Activated B cell treated with CpG ODN at 0.5 μM for 24 hours (primary cell): ENCODE measurements around the gene WNT9B. TPM values are rescaled to one million over a fixed set of nuclear protein-coding genes. Genes with fewer than 3 reads are reported as not detected.

Source experiments
- ATAC-seq: fragments of 200-7000 bp; cut with Tn5 transposase; one replicate; pipeline ENCODE4 v1.10.0; 2021; ENCODE audit warnings: low read depth, mild to moderate bottlenecking, moderate library complexity
- CTCF ChIA-PET: fragments of 350-600 bp; sonication (Branson Sonifier 250); formaldehyde crosslinking; loops from one replicate; lab custom pipeline; 2021; ENCODE audit warnings: antibody characterized with exemption; lab: Charles Lee
- POLR2A ChIA-PET: fragments of 350-600 bp; sonication (Branson Sonifier 250); formaldehyde crosslinking; loops from one replicate; lab custom pipeline; 2021; ENCODE audit warnings: antibody characterized with exemption; lab: Charles Lee
- DNase-seq: peaks from one replicate; pipeline ENCODE4 v3.0.0; 2022
- H3K27ac Mint-ChIP-seq: one replicate; pipeline ENCODE4 v1.8.0; 2020; ENCODE audit warnings: mixed read lengths
- H3K27me3 Mint-ChIP-seq: one replicate; pipeline ENCODE4 v1.8.0; 2021; ENCODE audit warnings: mixed read lengths
- H3K36me3 Mint-ChIP-seq: one replicate; pipeline ENCODE4 v1.8.0; 2021; ENCODE audit warnings: low read depth, mixed read lengths
- H3K4me1 Mint-ChIP-seq: one replicate; pipeline ENCODE4 v1.8.0; 2021; ENCODE audit warnings: mixed read lengths
- H3K4me3 Mint-ChIP-seq: one replicate; pipeline ENCODE4 v1.8.0; 2020; ENCODE audit warnings: mild to moderate bottlenecking, mixed read lengths
- H3K9me3 Mint-ChIP-seq: one replicate; pipeline ENCODE4 v1.8.0; 2020; ENCODE audit warnings: mixed read lengths
- CTCF ChIP-seq: fragments of 200-600 bp; IDR thresholded peaks from one replicate; pipeline ENCODE4 v1.8.0; 2022; ENCODE audit warnings: antibody characterized with exemption, mild to moderate bottlenecking
- intact Hi-C: fragments of 100-400 bp; cut with micrococcal nuclease; formaldehyde crosslinking; loops from one replicate; pipeline ENCODE4 v1.15.1; 2024
- total RNA-seq: library from RNA; stranded (reverse); gene quantifications from 2 replicates; pipeline ENCODE4 v1.2.3, GENCODE V29; 2022

WNT9B gene
- total RNA-seq, 1 donor from 2014 or later, result not detected

DNA sequence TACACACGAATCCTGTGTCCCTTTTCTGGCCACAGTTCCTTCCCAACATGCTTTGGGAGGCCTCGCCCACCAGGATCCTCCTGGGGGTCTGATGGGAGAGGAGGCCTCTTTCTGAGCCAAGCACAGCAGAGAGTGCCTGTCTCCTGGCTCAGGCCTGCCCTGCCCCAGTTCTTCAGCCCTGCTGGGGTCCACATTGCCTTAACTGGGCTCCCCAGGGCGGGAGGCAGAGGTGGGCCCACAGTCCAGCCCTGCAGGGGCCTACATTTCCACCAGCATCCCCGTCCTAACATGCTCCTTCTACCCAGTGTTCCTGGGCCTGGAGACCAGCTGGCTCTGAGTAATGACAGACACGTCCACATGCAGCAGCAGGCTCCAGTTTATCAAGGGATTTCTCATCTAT lies 29.6 kb downstream of the WNT9B start:
- Mint-ChIP-seq H3K27me3 (peaks cover 3% of the 10 kb centered on the region), H3K36me3 (no peaks in the 10 kb centered on the region), H3K4me3 (no peak overlapping the region), H3K4me1 (no peaks in the 10 kb centered on the region), H3K27ac (no peak overlapping the region), H3K9me3 (no peaks in the 10 kb centered on the region)
- ATAC-seq, result no peak
- intact Hi-C loops, result no loop called here
- no peak for DNase-seq
- CTCF ChIA-PET, result no interaction called here
- POLR2A ChIA-PET, result no interaction called here
- TF ChIP-seq CTCF, result no peak

DNA sequence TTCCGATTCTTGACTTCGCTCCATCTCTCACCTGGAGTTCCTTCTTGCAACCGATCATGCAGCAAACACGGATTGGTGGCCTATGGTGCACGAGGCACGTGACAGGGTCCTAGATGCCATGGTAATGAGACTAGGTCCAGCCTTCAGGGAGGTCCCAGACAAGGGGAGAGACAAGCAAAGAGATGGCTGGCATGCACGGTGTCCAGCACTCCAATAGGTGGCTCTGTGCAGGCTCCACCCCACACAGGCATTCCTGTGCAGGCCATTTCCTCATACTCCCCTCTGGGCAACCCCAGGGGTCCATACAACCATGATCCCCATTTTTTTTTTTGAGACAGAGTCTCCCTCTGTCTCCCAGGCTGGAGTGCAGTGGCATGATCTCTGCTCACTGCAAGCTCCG lies 31.3 kb downstream of the WNT9B start:
- POLR2A ChIA-PET, result no interaction called here
- Mint-ChIP-seq H3K27ac (no peak overlapping the region), H3K36me3 (no peaks in the 10 kb centered on the region)

DNA sequence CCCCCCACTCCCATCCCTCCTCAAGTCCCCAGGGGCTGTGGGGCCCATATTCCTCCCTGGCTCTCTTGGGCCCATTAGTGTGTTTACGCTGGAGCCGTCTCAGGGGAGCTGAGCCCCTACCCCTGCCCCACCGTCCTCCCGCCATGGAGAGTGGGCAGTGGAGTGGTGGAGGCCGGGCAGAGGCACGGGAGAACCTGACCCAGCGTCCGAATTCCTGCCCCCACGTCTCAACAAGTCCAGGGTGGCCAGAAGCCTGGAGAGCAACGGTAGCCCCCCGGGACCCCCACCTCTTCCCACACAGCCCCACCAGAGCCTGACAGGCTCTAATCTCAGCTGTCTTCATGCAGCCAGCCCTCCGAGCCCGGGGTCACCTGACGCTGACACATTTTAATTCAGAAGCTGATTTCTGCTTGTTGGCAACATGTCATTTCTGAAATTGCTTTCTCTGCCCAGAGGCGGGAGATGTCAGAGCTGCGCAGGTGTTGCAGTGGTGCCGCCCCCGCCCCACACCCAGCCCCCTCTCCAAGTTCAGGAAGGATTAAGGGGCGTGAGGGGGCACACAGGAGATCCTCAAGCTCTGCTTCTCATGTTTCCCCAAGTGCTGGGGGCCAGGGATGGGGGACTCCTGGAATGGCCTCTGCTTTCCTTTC lies 32.6 kb downstream of the WNT9B start:
- ATAC-seq (no peak), DNase-seq (no peak)
- H3K27ac Mint-ChIP-seq, result no peak overlapping the region
- H3K27me3 Mint-ChIP-seq, result peaks cover 6% of the 10 kb centered on the region
- no peak overlapping the region for H3K4me3 Mint-ChIP-seq
- CTCF ChIA-PET, result no interaction called here
- H3K36me3 Mint-ChIP-seq, result no peaks in the 10 kb centered on the region
- intact Hi-C loops, result no loop called here
- no peaks in the 10 kb centered on the region for H3K9me3 Mint-ChIP-seq
- H3K4me1 Mint-ChIP-seq, result no peaks in the 10 kb centered on the region
- TF ChIP-seq CTCF, result no peak
- POLR2A ChIA-PET, result no interaction called here

More for the DNA sequence above, 31.3 kb downstream of the WNT9B start:
- TF ChIP-seq CTCF, result no peak
- CTCF ChIA-PET, result no interaction called here
- intact Hi-C loops, result no loop called here
- DNase-seq, result no peak
- no peak for ATAC-seq
- no peaks in the 10 kb centered on the region for H3K9me3 Mint-ChIP-seq
- H3K4me3 Mint-ChIP-seq, result no peak overlapping the region
- H3K4me1 Mint-ChIP-seq, result no peaks in the 10 kb centered on the region
- peaks cover 6% of the 10 kb centered on the region for H3K27me3 Mint-ChIP-seq

GRCh38 chr17:46884552-46884951 lies 33.2 kb downstream of the WNT9B start:
- H3K4me1 Mint-ChIP-seq, result no peaks in the 10 kb centered on the region
- POLR2A ChIA-PET, result no interaction called here
- intact Hi-C loops, result no loop called here

More at GRCh38 chr17:46884552-46884951, 33.2 kb downstream of the WNT9B start:
- no peak for DNase-seq
- CTCF ChIA-PET, result no interaction called here
- no peak overlapping the region for H3K27ac Mint-ChIP-seq
- H3K9me3 Mint-ChIP-seq, result no peaks in the 10 kb centered on the region
- TF ChIP-seq CTCF, result no peak
- H3K4me3 Mint-ChIP-seq, result no peak overlapping the region
- peaks cover 7% of the 10 kb centered on the region for H3K27me3 Mint-ChIP-seq
- H3K36me3 Mint-ChIP-seq, result no peaks in the 10 kb centered on the region
- ATAC-seq, result no peak
